Skeletal muscle satellite cell (primary cell): ENCODE data around the gene POLR2J.
"Not testable (repeated sequence)": the region's sequence is repeated elsewhere in the genome, so short reads cannot be mapped to it uniquely, and the experiment has no call there.

Experiments used
- H3K27me3 ChIP-seq: 2 replicates; pipeline ENCODE4 v1.7.0; 2013; ENCODE audit warnings: low read length; ENCODE audit not compliant: control insufficient read depth, insufficient read depth
- H3K36me3 ChIP-seq: 2 replicates; pipeline ENCODE4 v1.7.0; 2013; ENCODE audit warnings: mild to moderate bottlenecking, control low read depth, low read length; ENCODE audit not compliant: insufficient read depth
- H3K4me1 ChIP-seq: 2 replicates; pipeline ENCODE4 v1.7.0; 2013; ENCODE audit warnings: low read length; ENCODE audit not compliant: control insufficient read depth, insufficient read depth
- H3K4me2 ChIP-seq: 2 replicates; pipeline ENCODE4 v1.7.0; 2013; ENCODE audit warnings: mild to moderate bottlenecking, low read length
- H3K4me3 ChIP-seq: 2 replicates; pipeline ENCODE4 v1.7.0; 2013; ENCODE audit warnings: low read length
- H3K9ac ChIP-seq: 2 replicates; pipeline ENCODE4 v1.7.0; 2013; ENCODE audit warnings: mild to moderate bottlenecking, low read depth, low read length, moderate library complexity
- H3K9me3 ChIP-seq: replicated peaks from 2 replicates; pipeline ENCODE4 v1.7.0; 2013; ENCODE audit warnings: mild to moderate bottlenecking, control low read depth, low read length

POLR2J gene

DNA sequence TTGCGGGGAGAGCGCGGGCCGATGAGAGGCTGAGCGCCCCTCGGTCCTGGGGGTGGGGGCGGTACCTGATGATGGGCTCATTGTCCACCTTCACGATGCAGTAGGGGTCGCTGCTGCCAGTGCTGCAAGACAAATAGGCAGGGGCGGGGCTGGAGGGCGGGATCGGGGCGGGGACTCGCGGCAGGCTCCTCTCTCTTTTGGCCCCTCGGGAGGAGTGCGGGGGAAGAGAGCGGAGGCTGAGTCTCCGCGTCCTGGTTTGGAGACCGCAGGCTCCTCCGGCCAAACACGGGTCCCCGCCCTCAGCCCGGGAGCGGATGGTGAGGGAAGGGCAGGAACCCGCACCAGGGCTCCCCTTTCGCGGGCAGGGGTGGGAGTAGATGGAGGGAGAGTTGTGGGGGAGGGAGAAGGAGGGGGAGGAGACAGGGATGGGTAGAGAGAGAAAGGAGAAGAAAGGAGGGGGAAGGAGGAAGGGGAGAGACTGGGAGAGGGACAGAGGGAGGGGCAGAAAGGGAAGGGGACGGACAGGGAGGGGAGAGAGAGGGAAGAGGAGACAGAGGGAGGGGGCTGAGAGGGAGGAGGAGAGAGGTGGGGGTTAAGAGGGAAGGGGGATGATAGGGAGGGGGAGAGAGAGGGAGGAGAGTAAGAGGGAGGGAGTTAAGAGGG is 33.3 kb upstream of the POLR2J start:
- not testable (repeated sequence) for H3K9me3 ChIP-seq, H3K9ac ChIP-seq, H3K4me3 ChIP-seq, H3K4me2 ChIP-seq, H3K36me3 ChIP-seq, H3K27me3 ChIP-seq, H3K4me1 ChIP-seq

DNA sequence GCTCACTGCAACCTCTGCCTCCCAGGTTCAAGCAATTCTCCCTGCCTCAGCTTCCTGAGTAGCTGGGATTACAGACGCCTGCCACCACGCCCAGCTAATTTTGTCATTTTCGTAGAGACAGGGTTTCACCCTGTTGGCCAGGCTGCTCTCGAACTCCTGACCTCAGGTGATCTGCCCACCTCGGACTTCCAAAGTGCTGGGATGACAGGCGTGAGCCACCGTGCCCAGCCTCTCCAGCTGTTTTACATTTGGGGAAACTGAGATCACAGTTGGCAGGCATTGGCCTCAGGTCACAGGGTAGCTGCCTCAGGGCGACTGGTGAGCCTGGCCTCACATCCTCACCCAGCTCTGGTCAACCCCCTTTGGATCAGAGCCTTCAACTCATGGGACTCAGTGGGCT is 31.9 kb upstream of the POLR2J start:
- not testable (repeated sequence) for H3K9ac ChIP-seq, H3K27me3 ChIP-seq, H3K36me3 ChIP-seq, H3K4me1 ChIP-seq, H3K4me3 ChIP-seq, H3K4me2 ChIP-seq, H3K9me3 ChIP-seq

DNA sequence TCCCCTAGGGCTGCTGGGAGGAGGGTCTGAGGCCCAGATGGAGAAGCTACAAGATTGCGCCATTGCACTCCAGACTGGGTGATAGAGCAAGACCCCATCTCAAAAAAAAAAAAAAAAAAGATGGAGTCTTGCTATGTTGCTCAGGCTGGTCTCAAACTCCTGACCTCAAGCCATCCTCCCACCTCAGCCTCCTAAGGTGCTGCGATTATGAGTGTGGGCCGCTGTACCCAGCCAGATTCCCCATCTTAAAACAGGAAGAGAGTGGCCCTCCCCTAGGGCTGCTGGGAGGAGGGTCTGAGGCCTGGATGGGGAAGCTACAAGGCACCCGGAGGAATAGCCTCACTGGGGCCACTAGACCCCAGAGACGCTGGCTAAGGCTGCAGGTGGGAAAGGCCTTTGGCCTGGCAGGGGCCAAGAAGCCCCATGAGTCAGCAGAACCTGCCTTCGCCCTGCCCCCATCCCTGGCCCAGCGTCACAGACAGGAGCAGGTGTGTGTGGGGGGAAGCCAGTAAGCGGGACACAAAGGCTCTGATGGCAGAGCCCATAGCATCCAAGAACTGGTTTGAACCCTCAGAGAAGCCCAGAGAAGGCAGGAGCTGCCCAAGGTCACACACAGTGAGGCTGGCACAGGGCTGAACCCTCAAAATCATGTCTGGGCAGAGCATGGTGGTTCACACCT is 28.8 kb upstream of the POLR2J start:
- H3K9ac ChIP-seq, H3K9me3 ChIP-seq, H3K4me3 ChIP-seq, H3K27me3 ChIP-seq, H3K36me3 ChIP-seq, H3K4me2 ChIP-seq, H3K4me1 ChIP-seq: not testable (repeated sequence)

DNA sequence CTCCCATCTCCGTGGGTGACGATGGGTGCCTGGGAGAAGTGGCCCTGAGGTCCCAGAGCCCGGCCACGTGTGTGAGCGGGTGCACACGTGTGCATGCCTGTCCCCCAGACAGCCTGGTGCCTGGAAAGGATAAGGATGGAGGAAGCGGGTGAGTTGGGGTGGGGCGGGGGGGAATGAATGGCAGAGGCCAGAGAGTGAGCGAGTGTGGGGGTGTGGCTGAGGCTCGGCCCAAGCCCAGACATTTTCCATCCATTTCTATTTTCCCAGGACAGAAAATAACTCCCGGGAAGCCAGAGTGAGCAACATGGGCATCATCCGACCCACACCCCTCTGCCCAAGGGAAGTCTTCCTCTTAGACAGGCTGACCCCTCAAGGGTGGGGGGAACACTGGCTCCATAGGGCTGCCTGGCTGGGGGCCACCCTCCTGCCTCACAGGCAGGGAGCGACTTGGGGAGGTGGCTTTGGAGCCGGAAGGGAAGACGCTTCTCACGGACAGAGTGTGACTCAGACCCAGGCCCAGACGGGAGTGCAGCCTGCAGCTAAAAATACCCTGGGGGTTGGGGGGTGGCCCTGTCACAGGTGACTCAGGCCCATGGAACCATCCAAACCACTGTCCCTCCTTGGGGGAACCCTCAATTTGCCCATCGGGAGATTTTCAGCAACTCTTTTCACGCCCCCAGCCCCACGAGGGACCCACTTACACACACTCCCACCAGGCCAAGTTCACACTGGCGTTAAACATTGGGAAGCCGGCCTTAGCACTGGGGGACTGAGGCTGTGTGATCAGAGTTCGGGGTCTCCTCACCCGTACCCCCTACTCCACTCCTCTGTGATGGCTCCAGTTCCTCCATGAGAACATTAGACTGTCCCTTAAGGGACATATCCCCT is 26.8 kb upstream of the POLR2J start:
- H3K27me3 ChIP-seq, H3K4me3 ChIP-seq, H3K9me3 ChIP-seq, H3K4me1 ChIP-seq, H3K36me3 ChIP-seq, H3K4me2 ChIP-seq, H3K9ac ChIP-seq: not testable (repeated sequence)

DNA sequence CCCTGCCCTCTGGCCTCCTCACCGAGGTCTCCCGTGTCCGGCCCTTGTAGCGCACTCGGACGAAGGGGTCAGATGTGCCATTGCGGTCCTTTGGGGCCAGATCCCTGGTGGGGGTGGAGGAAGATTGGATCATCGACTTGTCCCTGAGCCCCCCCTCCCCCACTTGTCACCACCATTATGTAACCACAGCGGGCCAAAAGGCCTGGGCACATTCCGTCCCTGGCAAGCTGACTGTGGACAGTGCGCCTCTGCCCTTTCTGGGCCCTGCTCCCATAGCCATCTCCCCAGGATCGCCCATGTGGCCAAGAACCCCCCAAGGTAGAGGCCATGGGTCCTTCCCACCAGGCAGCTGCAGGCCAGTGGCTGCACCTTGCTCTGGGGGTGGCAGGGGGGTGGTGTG is 24.4 kb upstream of the POLR2J start:
- not testable (repeated sequence) for H3K4me3 ChIP-seq, H3K27me3 ChIP-seq, H3K4me2 ChIP-seq, H3K9ac ChIP-seq, H3K36me3 ChIP-seq, H3K9me3 ChIP-seq, H3K4me1 ChIP-seq

DNA sequence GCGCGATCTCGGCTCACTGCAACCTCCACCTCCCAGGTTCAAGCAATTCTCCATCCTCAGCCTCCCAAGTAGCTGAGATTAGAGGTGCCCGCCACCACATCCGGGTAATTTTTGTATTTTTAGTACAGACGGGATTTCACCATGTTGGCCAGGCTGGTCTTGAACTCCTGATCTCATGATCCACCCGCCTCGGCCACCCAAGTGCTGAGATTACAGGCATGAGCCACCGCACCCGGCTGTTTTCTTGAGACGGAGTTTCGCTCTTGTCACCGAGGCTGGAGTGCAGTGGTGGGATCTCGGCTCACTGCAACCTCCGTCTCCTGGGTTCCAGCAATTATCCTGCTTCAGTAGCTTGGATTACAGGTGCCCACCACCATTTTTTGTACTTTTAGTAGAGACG is 19.6 kb upstream of the POLR2J start:
- not testable (repeated sequence) for H3K36me3 ChIP-seq, H3K4me3 ChIP-seq, H3K9ac ChIP-seq, H3K9me3 ChIP-seq, H3K27me3 ChIP-seq, H3K4me1 ChIP-seq, H3K4me2 ChIP-seq

DNA sequence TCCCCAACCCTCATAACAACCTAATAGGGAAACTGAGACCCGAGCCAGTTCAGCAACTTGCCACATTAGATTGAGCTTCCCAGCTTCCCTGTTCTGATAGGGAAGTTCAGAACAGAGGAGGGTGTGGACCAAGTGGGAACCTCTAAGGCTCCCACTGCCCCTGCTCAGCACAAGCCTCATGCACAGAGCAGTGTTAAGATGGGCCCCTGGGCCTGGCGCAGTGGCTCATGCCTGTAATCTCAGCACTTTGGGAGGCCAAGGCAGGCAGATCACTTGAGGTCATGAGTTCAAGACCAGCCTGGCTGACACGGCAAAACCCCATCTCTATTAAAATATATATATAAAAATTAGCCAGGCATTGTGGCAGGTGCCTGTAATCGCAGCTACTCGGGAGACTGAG is 18.6 kb upstream of the POLR2J start:
- not testable (repeated sequence) for H3K36me3 ChIP-seq

DNA sequence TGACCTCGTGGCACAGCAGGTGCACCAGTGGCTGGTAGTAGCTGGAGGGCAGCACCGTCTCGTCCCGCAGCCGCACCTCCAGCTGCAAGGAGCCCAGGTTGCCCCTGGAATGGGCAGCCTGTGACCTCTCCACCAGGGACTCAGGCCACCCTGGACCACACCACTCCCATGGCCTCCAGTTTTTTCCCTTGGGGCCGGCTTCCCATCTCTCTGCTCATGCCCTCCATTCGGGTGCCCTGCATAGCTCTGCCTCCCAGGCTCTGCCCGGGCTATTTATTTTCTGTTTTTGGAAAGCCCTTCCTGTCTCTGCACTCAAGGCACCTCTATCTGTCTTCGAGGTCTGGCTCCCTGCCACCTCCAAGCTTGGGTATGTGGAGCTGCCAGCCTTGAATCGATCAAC is 18.1 kb upstream of the POLR2J start:
- not testable (repeated sequence) for H3K9ac ChIP-seq, H3K36me3 ChIP-seq

More for the DNA sequence above, 18.6 kb upstream of the POLR2J start:
- not testable (repeated sequence) for H3K27me3 ChIP-seq, H3K9ac ChIP-seq, H3K9me3 ChIP-seq, H3K4me2 ChIP-seq, H3K4me1 ChIP-seq, H3K4me3 ChIP-seq

DNA sequence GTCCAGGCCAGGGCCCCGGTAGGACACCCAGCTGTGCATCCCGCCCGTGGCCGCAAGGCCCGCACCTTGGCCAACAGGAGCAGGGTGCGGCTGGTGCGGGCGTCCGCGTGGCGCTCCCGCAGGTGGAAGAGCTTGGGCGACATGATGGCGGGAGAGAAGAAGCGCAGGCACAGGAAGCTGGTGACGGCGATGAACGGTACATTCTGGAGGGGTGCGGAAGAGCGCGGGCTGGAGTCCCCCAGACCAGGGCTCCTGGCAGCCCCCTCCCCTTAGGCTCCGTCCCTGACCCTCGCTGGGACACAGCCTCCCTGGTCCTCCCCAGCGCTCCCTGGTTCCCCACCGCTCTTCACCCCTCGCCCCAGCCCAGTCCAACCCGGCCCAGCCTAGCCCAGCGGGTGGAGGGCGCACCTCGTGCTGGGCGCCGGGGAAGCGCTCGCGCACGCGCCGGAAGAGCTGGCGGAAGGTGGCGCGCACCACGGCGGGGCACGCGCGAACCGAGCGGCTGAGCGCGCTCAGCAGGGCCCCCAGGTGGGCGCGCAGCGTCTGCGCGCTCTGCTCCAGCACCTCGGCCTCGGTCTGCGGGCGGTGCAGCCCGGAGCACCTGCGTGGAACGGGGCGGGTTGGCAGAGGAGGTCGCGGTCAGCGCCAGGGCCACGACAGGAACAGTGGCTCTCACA is 15.9 kb upstream of the POLR2J start:
- H3K4me3 ChIP-seq, result not testable (repeated sequence)

More for the DNA sequence above, 18.1 kb upstream of the POLR2J start:
- not testable (repeated sequence) for H3K27me3 ChIP-seq, H3K9me3 ChIP-seq, H3K4me3 ChIP-seq, H3K4me2 ChIP-seq, H3K4me1 ChIP-seq

DNA sequence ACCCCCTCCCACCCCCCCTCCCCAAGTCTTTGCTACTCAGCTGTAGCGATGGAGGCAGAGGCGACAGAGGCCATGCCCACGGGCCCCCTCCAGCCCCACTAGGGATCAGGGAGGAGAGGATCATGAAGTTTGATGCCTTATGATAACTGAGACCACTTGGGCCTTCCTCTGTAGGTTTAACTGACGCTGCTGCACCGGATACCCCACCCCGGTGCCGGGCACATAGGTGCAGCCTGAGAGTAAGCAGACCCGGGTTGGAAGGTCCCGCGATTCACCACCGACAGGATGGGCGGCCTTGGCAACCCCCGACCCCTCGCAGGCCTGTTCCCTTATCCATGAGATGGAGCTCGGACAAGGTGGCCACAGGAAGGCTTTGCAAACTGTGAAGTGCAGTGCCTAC is 15.3 kb upstream of the POLR2J start:
- H3K4me1 ChIP-seq, H3K9ac ChIP-seq, H3K9me3 ChIP-seq, H3K4me2 ChIP-seq, H3K36me3 ChIP-seq, H3K27me3 ChIP-seq, H3K4me3 ChIP-seq: not testable (repeated sequence)

More for the DNA sequence above, 15.9 kb upstream of the POLR2J start:
- H3K27me3 ChIP-seq, H3K36me3 ChIP-seq, H3K4me2 ChIP-seq, H3K9me3 ChIP-seq, H3K4me1 ChIP-seq, H3K9ac ChIP-seq: not testable (repeated sequence)

DNA sequence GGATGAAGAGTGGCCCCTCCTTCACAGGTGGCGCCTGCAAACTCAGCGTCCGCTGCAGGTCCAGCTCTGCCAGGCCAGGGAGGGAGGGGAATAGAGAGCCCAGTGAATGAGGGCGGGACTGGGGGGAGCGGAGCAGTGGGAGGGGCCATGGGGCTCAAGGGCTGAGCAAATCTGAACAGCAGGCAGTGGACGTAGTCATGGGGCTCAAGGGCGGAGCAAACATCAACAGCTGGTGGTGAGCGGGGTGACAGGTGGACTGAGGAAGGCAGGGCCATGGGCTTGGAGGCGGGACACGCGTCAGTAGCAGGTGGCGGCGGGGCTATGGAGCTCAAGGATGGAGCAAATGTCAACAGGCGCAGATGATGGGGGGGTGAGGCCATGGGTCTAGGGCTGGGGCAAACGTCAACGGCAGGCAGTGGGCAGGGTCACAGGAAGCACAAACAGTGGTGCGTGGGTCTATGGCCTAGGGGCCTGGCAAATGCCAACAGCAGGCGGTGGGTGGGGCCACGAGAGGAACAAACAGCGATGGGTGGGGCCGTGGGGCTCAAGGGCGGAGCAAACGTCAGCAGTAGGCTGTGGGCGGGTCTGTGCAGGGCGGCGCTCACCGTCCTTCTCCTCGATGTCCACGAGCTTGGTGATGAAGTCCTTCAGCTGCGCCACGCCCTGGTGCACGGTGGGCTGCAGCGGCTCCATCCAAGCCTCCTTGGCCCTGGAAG is 14.7 kb upstream of the POLR2J start:
- not testable (repeated sequence) for H3K4me3 ChIP-seq

More for the DNA sequence above, 14.7 kb upstream of the POLR2J start:
- H3K36me3 ChIP-seq, H3K4me1 ChIP-seq, H3K9me3 ChIP-seq, H3K27me3 ChIP-seq, H3K4me2 ChIP-seq, H3K9ac ChIP-seq: not testable (repeated sequence)
